ENCODE data around the gene GDF7.

GDF7 gene

DNA sequence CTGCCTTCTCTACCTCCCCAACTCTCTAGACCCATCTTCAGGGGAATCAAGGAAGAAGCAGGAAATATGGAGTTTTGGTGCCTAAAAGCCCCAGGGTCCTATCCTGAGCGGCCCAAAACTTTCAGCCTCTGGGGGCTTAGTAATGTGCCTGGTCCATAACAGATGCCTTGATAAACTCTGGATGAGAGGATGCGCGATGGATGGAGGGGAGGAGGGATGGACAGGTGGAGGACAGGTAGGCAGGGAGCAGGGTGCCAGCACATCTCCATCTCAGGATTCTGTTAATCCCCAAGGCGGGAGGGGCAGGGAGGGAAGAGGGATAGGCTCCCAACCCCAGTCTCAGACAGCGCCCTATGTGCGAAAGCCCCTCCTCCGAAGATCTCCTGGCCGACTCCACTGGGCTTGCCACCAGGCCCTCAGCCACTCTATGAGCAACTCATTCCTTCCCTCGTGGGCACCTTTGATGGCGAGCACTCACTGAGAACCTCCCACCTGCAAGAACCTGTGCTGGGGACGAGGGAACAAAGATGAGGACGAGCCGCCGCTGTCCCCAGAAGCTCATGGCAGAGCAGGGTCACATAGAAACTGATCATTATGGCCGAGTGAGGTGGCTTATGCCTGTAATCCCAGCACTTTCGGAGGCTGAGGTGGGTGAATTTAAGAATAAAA, 39.1 kb upstream of the GDF7 start:
- in situ Hi-C loops (cut with HindIII; ENCODE audit: low sequenced_read_pairs), result no loop called here

DNA sequence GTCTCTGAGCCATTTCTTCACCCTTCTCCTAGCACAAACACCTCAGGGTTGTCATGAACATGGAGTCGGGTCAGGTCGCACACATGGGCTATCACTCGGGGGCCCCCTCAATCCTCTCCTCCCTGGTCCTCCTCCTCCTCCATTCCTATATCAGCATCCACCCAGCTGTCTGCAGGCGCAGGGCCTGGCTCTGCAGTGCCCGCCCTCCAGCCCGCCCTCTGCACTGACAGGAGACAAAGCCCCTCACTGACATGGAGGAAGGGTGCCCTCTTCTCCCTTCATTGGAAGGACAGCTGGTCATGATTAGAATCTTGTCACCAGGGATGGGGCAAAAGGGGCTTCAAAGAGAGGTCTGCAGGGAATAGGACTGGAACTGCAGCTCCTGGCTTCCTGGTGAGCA, 37.8 kb upstream of the GDF7 start:
- in situ Hi-C loops (cut with HindIII; ENCODE audit: low sequenced_read_pairs), result no loop called here

DNA sequence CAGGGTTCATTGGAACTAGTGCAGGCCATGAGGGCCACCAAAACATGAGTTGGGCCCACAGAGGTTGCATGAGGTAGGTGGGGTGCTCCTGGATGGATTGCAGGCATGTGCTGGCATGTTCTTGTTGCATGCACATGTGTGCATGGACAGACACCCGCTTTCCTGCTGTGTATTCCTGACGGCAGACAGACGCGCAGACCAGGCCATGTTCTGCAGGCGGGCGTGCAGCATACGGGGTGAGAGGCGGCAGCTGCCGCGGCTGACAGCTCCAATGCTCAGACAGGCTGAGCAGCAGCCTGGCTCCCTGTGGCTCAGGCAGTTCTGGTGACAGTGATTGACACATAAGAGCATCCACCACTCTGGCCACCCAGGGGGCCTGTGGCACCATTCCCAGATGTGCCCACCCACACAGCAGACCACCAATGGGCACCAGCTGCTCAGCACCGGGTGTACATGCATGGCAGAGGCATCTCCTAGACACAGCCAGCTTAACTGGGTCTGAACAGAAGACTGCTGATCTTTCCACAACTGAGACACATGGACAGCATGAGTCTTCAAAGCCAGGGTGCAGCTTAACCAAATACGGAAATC, 37.3 kb upstream of the GDF7 start:
- in situ Hi-C loops (cut with HindIII; ENCODE audit: low sequenced_read_pairs), result no loop called here

DNA sequence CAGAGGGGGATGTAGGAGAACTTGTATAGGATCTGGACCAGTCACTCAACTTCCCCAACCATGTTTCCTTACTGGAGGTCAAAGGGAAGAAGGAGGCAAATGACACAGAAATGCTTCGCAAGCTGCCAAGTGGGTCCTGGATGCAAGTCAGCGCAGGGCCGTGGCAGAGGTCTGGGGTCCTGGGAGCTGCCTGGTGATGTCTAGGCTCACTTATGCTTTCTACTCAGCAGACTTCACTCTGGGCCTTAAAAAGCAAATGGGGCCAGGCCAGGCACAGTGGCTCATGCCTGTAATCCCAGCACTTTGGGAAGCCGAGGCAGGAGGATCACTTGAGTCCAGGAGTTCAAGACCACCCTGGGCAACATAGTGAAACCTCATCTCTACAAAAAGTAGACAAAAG, 36.0 kb upstream of the GDF7 start:
- in situ Hi-C loops (cut with HindIII; ENCODE audit: low sequenced_read_pairs), result no loop called here

DNA sequence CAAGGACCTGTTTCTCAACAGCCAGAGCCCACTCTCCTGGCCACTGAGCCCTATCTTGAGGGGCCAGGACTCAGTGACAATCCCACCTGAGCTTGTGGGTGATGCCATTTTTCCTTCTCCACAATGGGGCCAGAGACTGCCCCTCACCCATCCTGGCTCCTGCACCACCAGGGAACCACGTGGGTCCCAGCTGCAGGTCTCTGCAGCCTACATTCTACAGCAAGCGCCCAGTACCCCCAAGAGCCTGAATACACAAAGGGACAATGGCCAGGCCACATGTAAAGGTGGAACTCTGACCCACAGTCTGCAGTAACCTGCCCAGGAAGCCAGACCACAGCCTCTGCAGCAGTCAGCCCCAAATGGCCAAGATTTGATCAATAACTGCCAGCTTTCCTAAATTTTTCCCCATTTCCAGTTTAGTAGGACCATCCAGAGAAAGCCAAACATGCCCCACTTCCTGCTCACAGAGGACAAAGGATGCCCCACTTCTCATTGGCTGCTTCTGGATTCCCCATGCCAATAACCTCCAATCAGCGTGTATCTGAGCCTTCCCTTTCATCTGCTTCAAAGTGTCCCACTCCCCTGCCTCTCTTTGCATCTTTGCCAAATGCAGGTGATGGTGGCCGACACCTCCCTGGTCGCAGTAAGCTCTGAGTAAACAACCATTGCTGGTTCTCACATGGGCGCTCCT, 35.2 kb upstream of the GDF7 start:
- in situ Hi-C loops (cut with HindIII; ENCODE audit: low sequenced_read_pairs), result no loop called here

DNA sequence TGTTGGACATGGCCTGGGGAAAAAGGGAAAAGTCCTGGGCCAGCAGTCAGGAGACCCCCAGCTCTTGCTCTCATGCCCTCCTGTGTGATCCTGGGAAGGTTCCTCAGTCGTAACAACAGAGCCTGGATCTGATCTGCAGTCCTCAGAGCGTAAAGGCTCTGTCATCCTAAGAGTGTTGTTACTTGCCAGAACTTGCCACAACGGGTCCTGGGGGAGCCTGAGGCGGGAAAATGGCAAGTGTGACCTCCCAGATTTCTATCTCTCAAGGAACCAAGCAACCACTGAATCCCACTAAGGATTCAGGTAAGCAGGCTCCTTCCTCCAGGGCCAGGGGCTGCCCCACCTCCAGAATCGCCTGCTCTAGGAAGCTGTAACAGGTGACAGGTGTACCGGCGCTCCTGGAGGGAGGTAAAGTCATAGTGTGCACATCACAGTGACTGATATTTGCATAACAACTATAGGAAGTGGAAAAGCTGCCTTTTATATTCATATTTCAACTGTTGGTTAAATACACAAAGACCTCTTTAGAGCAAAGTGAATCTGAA, 34.4 kb upstream of the GDF7 start:
- in situ Hi-C loops (cut with HindIII; ENCODE audit: low sequenced_read_pairs), result no loop called here

DNA sequence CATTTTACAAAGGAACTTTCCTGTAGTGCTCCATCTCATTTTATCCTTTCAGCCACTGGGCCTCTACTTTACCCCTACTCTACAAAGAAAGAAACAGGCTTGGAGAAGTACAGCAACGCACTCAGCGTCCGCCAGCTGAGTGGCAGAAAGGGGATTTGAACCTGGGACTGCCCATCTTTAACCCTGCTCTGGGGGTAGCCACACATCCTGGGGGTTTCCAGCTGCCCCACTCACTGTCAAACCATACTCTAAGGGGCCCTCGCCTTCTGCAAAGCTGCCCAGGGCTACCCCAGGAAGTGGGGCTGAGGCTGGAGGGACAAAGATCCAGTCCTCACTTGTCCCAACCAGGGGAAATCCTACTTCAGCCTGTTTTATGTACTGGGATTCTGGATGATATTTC, 33.9 kb upstream of the GDF7 start:
- in situ Hi-C loops (cut with HindIII; ENCODE audit: low sequenced_read_pairs), result no loop called here

DNA sequence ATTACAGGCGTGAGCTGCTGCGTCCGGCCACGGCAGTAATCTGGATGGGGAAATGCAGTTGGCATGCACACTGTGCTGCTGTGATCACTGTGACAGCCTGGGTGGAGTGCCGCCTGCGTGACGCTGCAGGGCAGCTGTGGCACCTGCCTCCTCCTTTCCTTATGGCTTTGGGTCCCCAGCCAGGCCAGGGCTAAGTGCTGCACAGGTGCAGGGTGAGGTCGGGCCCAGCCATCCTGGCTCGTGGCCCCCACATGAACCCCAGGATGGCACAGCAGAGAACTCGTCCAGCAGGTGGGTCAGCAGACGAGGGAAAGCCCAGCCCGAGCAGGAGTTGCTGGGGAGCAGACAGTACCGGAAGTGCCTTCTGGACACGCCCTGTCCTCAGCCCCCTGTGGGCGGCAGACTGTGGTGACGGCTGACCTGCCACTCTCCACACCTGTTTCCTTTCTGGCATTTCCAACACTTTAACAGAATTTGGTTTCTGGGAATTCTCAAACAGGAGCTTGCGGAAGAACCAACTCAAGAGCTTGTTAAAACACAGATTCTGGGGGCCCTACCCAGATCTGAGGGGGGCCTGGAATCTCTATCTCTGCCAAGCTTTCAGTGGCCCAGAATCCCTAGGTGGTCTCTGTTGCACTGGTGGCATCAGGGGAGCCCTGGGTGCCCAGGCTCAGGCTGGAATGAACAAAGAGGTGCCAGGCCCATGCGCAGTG, 33.0 kb upstream of the GDF7 start:
- in situ Hi-C loops (cut with HindIII; ENCODE audit: low sequenced_read_pairs), result no loop called here

GRCh38 chr2:20634507-20635112, 32.3 kb upstream of the GDF7 start:
- in situ Hi-C loops (cut with HindIII; ENCODE audit: low sequenced_read_pairs), result loop anchor here (5.0 kb wide), 2 partner anchors 67 to 187 kb away; partner anchors contain the start of gene RHOB

GRCh38 chr2:20635113-20635510, 31.8 kb upstream of the GDF7 start:
- in situ Hi-C loops (cut with HindIII; ENCODE audit: low sequenced_read_pairs), result loop anchor here (5.0 kb wide), 2 partner anchors 68 to 188 kb away; partner anchors contain the start of gene RHOB

- in situ Hi-C loops (cut with HindIII; ENCODE audit: low sequenced_read_pairs), result loop anchor here (5.0 kb wide), 2 partner anchors 69 to 189 kb away; partner anchors contain the start of gene RHOB
These were observed 31.0 kb upstream of the GDF7 start for GRCh38 chr2:20635675-20636584.

GRCh38 chr2:20637147-20637546, 29.8 kb upstream of the GDF7 start:
- in situ Hi-C loops (cut with HindIII; ENCODE audit: low sequenced_read_pairs), result loop anchor here (5.0 kb wide), 2 partner anchors 70 to 190 kb away; partner anchors contain the start of gene RHOB

DNA sequence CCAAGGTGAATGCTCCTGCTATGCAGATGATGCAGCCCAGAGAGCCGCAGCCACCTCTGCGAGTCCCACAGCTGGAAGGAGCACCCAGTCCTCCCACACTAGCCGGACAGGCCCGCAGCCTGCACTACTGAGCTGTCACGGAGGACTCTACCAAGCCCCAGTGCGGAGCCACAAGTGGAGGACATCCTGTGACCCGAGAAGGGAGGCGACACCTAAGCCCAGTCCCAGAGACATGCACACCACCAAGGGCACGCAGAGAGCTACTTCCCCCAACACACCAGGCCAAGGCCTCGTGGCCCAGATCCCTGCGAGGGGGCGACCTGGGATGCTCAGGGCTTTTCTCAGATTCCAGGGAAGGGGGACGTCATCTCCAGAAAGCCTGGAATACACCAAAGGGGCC, 28.9 kb upstream of the GDF7 start:
- in situ Hi-C loops (cut with HindIII; ENCODE audit: low sequenced_read_pairs), result loop anchor here (5.0 kb wide), 2 partner anchors 71 to 191 kb away; partner anchors contain the start of gene RHOB

DNA sequence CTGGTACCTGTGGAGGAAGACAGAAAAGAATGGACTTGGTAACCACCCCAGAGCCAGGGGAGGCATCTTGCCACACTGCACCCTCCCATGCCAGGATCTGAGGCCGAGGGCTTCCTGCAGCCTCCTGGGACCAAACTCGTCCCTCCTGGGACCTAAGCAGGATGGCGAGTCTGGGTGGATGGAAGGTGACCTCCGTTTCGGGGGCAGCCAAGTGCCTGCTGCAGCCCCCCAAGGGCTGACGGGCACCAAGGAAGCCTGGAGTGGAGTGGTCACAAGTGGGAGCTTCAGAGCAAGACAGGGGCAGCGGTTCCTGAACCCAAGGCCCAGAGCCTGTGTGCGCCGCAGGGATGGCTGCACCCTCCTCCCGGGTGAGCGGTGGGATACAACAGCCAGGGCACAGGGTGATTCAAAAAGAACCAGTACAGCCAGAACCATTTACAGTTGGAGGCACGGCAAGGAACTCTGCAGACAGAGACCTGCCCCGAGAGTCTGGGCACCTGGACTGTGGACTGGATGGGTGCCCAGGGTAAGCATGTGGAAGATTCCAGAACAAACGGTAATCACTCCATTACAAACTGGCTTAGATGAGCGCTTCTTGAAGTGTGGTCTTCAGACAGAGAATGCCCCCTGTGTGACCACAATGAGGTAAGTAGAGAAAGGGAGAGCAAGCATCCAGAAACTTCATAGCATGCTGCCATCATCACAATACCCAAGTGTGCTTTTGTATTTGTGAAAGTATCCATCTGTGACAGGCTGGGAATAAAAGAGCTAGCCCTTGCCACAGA, 28.1 kb upstream of the GDF7 start:
- in situ Hi-C loops (cut with HindIII; ENCODE audit: low sequenced_read_pairs), result loop anchor here (5.0 kb wide), 2 partner anchors 72 to 192 kb away; partner anchors contain the start of gene RHOB

GRCh38 chr2:20640411-20641122, 26.4 kb upstream of the GDF7 start:
- in situ Hi-C loops (cut with HindIII; ENCODE audit: low sequenced_read_pairs), result no loop called here

DNA sequence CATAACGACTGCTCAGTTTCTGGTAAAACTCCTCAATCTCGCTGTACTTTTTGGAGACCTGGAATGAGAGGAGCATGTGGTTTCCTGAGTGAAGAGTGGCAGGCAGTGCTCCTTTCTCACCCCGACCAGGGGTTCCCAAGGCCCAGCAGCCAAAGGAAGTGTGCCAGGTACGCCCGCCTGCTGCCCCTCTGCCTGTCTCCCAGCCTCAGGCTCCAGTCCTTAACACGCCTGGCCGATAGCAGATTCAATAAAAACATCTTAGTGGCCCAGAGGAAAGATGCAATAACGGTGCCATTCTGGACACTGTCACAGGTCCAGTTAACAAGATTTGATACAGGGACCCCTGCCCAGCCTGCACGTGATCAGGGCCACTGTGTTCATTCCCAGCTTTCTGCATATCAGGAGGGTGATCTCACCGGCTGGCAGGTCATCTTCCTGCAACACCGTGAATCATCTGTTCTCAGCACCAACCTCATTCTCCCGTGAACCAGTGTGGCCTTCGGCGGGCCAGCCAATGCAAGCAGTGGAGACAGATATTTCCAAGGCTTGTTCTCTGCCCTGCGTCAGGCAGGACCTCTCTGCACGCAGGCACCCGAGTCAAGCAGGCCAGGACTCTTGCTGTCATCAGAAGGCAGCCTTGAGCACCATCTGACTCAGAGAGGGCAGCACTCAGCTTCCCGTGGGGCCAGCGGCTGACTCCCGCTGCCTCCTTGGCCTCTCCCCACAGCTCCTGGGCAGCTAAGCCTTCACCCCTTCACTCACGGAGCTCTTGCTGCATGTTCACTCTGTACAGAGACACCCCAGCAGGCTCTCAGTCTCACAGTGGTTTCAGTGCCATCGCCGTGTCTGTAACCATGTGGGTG, 25.6 kb upstream of the GDF7 start:
- in situ Hi-C loops (cut with HindIII; ENCODE audit: low sequenced_read_pairs), result no loop called here
